Measurements from ENCODE around the gene FUT3.

Gene FUT3

GRCh38 chr19:5822181-5822844, 28.9 kb downstream of the FUT3 start:
- DNase-seq = no peak

DNA sequence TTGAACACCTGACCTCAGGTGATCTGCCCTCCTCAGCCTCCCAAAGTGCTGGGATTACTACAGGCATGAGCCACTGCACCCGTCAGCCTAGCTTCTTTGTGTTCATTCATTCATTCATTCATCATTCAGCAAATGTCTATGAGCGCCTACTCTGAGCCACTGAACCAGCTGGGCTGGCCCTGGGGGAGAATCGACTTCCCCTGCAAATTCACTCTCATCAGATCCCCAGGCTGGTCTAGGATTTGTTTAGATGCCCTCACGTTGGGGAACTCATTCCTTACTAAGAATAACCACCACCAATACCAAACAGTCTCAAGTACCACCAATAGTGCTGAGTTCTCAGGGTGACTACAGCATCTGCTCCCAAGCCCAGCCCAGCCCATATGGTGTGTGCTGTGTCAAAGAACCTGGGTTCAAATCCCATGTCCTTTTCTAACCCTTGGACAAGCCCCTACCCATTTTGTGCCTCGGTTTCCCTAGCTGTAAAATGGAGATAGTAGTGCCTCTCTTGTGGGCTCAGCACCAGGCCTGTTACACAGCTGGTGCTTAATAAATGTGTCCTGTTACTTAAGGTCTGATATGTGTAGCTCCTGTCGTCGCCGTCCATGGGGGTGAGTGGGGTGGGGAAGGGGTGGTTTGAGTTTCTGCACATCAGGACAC, 29.6 kb downstream of the FUT3 start:
- DNase-seq = no peak

GRCh38 chr19:5820785-5821184, 30.5 kb downstream of the FUT3 start:
- no peak for DNase-seq

- DNase-seq = no peak
Measured at GRCh38 chr19:5818594-5818993, 32.7 kb downstream of the FUT3 start.

DNA sequence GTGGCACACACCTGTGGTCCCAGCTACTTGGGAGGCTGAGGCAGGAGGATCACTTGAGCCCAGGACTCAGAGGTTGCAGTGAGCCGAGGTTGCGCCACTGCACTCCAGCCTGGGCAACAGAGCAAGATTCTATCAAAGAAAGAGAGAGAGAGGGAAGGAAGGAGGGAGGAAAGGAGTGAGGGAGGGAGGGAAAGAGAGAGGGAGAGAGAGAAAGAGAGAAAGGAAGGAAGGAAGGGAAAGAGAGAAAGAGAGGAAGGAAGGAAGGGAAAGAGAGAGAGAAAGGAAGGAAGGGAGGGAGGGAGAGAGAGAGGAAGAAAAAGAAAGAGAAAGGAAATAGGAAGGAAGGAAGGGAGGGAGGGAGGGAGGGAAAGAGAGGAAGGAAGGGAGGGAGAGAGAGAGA, 34.0 kb downstream of the FUT3 start:
- DNase-seq = no peak

GRCh38 chr19:5814852-5815246, 36.4 kb downstream of the FUT3 start:
- no peak for DNase-seq

- no peak for DNase-seq
Measured at GRCh38 chr19:5814123-5814851, 37.0 kb downstream of the FUT3 start.

- DNase-seq = no peak
Measured at GRCh38 chr19:5811117-5811516, 40.1 kb downstream of the FUT3 start.

- DNase-seq = no peak
Measured at GRCh38 chr19:5809469-5809868, 41.8 kb downstream of the FUT3 start.

DNA sequence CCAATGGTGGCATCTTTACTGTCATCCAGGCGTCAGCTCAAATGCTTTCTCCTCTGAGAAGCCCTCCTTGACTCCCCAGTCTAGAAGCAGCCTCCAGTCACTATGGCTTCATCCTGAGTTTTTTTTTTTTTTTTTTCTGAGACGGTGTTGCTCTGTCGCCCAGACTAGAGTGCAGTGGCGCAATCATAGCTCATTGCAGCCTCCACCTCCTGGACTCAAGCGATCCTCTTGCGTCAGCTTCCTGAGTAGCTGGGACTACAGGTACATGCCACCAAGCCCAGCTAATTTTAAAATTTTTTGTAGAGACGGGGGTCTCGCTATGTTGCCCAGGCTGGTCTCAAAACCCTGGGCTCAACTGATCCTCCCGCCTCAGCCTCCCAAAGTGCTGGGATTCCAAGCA, 42.2 kb downstream of the FUT3 start:
- no peak for DNase-seq

DNA sequence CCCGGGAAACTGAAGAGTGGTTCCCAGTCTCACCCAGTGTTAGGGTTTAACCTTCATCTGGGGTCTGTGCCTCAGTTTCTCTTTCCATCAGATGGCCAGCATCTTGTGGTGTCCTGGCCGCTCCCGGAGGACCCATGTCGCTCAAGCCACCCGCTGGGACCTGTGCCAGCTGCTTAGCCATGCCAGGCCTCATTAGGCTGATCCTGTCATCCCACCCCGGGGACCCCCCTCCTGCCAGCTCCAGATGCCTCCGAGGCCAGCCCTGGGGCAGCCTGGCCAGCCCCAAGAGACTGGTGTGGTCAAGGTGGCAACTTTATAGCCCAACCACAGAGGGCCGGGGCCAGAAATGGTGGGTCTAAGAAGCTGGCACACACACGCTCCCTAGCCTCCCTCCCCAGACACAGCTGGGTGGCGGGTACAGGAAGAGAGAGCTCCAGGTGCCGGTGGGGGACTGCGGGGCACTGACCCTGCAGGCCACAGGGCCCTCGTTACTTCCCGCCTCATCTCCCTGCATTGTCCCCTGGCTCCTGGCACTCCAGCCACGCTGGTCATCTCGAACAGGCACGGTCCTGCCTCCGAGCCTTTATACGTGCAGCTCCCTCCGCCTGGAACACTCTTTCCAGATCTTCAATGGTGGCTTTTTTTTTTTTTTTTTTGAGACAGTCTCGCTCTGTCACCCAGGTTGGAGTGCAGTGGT, 43.0 kb downstream of the FUT3 start:
- DNase-seq = no peak

DNA sequence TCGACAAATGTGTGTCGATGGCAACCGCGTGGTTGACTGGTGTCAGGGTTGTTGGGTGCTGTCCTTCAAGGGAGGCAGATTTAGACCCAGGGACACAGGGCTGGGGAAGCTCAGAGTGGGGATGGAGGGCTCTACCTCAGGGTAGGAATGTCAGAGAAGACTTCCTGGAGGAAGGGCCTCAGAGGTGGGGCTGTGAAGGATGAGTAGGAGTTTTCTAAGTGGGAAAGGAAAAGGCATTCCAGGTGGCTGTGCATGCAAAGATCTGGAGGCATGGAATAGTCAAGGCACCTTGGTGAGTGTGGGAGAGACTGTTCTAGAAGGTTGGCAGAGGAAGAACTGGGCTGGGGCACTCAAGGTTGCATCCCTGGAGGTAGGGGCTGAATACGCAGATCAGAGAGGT, 44.3 kb downstream of the FUT3 start:
- no peak for DNase-seq

DNA sequence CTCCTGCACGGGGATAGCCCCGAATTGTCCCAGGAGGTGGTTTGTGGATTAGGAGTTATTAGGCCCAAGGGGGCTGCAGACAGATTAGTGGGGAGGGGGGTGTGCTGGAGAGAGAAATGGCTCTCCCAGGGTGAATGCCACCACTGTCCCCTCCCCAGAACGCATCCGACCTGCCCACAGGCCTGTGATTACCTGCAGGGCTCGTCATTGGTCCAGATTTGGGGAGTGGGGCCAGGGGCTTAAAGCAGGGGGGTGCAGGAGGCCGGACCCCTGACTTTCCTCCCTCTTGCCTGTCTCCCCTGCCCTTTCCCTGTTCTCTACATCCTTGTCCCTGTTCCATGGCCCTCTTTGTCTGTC, 45.1 kb downstream of the FUT3 start:
- DNase-seq = no peak

DNA sequence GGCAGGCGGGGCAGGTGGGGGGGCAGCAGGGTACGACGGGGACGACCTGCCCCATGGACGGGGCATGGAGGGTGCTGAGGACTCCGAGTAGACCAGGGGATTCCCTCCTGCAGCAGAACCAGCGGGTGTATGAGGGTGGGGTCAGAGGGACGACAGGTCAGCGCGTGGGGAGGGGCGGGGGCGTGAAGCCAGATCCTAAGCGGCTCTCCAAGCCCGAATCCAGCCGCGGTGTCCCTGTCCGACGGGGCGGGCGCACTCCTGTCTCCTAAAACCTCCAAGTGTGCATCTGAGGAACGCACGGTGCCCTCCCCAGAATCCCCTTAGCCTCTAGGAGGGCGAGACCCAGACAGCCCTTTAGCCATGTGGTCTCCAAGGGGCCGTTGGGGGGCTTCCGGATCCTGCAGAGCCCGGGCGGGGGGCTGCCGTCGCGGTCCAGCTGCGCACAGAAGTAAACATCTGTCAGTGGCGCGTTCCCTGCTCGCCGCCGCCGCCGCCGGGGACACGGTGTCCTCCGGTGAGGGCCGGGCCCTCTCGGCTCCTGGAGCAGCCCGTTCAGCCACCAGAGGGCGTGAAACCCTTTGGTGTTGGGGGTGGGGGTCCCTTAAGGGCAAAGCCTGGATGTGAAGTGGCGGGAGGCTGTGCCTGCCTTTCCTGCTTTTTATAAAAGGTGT, 45.7 kb downstream of the FUT3 start:
- peak; percentile 34 to 52 for DNase-seq

DNA sequence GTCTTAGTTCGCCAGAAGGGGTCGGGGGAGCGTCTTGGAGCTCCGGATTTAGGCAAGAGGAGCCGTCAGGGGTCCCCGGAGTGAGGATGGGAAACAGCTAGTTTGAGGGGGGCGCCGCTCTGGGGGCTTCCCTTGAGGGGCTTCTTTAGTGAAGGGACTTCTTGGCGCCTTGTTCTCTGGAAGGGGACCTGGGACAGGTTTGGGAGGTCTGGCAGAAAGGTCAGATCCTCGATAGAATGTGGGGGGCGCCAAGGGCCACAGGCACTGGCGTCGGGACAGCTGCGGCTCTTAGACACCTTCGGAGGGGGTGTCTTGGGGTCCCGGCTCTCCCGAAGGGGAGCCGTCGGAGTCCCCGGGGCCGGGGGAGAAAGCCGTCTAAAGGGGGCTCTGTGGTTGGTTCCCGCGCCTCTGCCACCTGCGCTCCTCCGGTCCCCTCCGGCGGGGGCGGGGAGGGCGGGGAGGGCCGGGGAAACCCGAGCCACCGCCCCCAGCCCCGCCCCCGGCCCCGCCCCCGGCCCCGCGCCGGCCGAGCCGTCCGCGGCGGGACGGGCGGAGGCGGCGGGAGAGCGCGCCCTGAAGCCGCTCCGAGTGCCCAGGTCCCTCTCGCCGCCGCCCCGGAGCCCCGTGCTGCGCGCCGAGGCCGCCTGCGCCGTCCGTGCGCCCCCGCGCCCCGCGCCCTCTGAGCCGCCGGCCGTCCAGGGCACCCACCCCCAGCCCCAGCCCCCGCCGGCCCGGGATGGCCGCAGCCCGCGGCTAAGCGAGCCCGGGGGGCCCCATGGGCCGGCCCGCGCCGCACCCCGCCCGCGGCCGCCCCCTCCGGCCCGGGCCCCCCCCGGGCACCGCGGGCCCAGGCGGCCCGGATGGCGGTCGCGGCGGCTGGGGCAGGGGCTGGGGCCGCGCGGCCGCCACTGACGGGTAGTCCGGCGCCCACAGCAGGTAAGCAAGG, 46.5 kb downstream of the FUT3 start, which contains the start of gene NRTN:
Gene NRTN, plus strand, starts transcription at position 552 of the 946 bp plus-strand sequence. CDS start 19,099 bp downstream, outside the sequence.
- peak in 1 of 2 experiments; percentile 3 for DNase-seq

DNA sequence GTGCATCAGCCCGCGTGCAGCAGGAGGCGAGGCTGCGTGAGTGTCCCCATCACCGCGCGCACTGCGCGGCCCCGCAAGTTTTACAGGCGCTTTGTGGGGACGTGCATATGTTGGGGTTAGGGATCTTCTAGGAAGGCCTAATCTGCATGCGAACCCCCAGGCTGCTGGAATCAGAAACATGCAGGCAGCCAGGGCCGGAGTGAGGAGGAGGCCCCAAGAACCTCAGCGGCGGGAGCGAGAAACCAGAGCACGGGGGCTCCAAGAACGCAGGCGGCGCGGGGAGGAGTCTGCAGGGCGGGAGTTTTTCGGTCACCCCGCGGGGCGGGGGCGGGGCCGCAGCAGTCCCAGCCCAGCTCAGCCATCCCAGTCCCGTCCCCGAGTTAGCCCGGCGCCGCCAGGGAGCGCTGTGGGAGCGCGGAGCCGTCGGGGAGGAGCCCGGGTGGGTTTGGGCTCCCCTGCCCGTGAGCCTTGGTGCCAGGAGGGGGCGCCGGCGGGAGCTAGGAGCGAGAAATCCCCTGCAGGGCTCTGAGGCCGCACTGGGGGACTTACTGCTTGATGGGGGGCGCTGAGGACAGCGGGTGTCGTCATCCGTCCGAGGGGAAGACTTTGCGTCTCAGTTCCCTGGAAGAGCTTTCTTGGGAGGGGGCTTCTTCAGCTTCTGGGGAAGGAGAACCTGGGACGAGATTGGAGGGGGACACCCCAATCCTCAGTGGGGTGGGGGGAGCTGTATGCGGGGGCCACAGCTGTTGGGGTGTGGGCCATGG, 47.3 kb downstream of the FUT3 start:
- peak; percentile 91 to 93 for DNase-seq

- no peak for DNase-seq
Measured at GRCh38 chr19:5803441-5803751, 47.9 kb downstream of the FUT3 start.

DNA sequence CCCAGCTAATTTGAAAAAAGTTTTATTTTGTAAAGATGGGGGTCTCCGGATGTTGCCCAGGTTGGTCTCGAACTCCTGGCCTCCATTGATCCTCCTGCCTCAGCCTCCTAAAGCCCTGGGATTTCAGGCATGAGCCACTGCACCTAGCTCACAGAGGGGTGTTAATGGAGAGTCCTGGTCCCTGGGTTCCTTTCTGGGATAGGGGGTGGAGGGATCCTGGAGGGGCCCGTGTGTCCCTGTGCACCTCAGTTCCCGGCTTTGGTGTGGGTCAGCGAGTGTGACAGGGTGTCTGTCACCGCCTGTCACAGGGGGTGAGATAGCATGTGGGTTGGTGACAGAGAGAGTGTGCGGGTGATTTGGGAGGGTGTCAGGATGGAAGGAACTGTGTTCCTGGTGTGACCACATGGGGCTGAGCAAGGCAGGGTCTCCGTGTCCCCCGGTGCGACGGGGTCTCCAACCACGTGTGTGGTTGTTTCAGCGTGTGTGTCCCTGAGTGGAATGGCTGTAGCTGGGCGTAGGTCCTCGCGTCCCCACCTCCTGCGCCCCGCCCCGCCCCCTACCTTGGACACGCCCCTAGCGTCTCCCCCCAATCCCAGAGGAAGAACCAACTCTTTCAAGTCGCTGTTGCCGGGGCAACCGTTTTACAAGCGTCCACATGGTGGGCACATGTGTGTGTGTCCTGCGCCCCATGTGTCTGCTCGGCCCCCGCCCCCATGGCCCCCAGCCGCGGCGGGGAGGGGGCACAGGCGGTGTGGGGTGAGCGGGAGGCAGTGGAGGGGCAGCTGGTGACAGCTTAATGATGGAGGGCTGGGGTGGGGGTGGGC, 49.2 kb downstream of the FUT3 start:
- no peak for DNase-seq

DNA sequence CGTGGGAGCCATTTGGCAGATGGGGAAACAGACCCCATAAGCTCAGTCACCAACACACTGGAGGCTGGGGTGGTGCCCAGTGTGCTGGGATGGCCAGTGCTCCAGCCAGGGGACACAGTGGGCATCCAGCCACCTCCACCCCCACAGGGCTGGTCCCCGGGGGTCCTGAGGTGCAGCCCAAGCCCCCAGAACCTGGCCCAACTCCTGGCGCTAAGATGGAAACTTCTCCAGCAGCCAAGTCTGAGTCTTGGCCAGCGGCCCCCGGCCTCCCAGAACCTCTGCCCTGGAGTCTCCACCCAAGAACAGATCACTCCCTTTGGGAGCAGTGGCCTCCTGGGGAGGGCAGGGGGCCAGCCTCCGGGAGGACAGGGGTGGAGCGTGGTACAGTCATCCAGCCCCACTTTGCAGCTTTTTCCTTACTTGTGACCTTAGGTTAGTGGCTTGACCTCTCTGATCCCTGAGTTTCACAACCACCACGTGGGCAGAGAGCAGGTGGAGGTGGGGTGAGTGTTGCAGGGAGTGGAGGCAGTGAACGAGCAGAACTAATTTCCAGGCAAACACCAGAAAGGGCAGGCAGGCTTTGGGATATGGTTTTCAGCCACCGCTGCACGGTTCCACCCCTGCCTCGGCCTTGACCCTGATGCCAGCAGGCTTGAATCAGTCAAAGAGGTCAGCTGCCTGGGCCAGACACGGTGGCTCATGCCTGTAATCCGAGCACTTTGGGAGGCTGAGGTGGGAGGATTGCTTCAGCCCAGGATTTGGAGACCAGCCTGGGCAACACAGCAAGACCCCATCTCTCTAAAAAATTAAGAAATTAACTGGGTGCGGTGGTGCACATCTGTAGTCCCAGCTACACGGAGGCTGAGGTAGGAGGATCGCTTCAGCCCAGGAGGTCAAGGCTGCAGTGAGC, 50.6 kb downstream of the FUT3 start:
- DNase-seq = no peak

All from Kasumi-1 (cell line).